SK-N-SH (cell line): Measurements from ENCODE around the gene MEGF6.

ENCODE experiments used
- POLR2AphosphoS5 ChIP-seq: IDR thresholded peaks from 2 replicates; pipeline ENCODE4 v1.6.1; 2012; ENCODE audit warnings: low read depth, low read length
- TF ChIP-seq, protein P1 (sequence below): fragments of 200-600 bp; sonication (generic); IDR thresholded peaks from 2 replicates; pipeline ENCODE4 v1.6.1; 2017; ENCODE audit warnings: antibody characterized with exemption, mild to moderate bottlenecking, moderate library complexity
- TF ChIP-seq, protein P2 (sequence below): IDR thresholded peaks from 2 replicates; pipeline ENCODE4 v1.6.1; 2012; ENCODE audit warnings: mild to moderate bottlenecking, low read depth, low read length, moderate library complexity
- TF ChIP-seq, protein P3 (sequence below): IDR thresholded peaks from 2 replicates; pipeline ENCODE4; 2012

GRCh38 chr1:3553166-3553939 is 58.0 kb downstream of the MEGF6 start:
- TF ChIP-seq, protein P1, sequence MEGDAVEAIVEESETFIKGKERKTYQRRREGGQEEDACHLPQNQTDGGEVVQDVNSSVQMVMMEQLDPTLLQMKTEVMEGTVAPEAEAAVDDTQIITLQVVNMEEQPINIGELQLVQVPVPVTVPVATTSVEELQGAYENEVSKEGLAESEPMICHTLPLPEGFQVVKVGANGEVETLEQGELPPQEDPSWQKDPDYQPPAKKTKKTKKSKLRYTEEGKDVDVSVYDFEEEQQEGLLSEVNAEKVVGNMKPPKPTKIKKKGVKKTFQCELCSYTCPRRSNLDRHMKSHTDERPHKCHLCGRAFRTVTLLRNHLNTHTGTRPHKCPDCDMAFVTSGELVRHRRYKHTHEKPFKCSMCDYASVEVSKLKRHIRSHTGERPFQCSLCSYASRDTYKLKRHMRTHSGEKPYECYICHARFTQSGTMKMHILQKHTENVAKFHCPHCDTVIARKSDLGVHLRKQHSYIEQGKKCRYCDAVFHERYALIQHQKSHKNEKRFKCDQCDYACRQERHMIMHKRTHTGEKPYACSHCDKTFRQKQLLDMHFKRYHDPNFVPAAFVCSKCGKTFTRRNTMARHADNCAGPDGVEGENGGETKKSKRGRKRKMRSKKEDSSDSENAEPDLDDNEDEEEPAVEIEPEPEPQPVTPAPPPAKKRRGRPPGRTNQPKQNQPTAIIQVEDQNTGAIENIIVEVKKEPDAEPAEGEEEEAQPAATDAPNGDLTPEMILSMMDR: no peak
- no peak for TF ChIP-seq POLR2AphosphoS5
- TF ChIP-seq, protein P2, sequence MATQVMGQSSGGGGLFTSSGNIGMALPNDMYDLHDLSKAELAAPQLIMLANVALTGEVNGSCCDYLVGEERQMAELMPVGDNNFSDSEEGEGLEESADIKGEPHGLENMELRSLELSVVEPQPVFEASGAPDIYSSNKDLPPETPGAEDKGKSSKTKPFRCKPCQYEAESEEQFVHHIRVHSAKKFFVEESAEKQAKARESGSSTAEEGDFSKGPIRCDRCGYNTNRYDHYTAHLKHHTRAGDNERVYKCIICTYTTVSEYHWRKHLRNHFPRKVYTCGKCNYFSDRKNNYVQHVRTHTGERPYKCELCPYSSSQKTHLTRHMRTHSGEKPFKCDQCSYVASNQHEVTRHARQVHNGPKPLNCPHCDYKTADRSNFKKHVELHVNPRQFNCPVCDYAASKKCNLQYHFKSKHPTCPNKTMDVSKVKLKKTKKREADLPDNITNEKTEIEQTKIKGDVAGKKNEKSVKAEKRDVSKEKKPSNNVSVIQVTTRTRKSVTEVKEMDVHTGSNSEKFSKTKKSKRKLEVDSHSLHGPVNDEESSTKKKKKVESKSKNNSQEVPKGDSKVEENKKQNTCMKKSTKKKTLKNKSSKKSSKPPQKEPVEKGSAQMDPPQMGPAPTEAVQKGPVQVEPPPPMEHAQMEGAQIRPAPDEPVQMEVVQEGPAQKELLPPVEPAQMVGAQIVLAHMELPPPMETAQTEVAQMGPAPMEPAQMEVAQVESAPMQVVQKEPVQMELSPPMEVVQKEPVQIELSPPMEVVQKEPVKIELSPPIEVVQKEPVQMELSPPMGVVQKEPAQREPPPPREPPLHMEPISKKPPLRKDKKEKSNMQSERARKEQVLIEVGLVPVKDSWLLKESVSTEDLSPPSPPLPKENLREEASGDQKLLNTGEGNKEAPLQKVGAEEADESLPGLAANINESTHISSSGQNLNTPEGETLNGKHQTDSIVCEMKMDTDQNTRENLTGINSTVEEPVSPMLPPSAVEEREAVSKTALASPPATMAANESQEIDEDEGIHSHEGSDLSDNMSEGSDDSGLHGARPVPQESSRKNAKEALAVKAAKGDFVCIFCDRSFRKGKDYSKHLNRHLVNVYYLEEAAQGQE: no peak
- TF ChIP-seq, protein P3, sequence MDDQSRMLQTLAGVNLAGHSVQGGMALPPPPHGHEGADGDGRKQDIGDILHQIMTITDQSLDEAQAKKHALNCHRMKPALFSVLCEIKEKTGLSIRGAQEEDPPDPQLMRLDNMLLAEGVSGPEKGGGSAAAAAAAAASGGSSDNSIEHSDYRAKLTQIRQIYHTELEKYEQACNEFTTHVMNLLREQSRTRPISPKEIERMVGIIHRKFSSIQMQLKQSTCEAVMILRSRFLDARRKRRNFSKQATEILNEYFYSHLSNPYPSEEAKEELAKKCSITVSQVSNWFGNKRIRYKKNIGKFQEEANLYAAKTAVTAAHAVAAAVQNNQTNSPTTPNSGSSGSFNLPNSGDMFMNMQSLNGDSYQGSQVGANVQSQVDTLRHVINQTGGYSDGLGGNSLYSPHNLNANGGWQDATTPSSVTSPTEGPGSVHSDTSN: no peak
